IMR-90 (cell line): ENCODE measurements around the gene CLHC1. TPM values are rescaled to one million over a fixed set of nuclear protein-coding genes. Genes with fewer than 3 reads are reported as not detected.

Experiments used
- ATAC-seq: fragments of 200-7000 bp; cut with Tn5 transposase; 2 replicates; pipeline ENCODE4 v1.9.1; 2020; ENCODE audit warnings: low read depth, mild to moderate bottlenecking, moderate library complexity
- BruUV-seq: library from RNA; stranded (reverse); fragments of 400-500 nt; replicated peaks from 2 replicates; lab custom pipeline; 2021; lab: Mats Ljungman, UMichigan
- CTCF ChIA-PET: fragments of 300-600 bp; formaldehyde crosslinking; extraction: SDS; loops from one replicate; lab custom pipeline; 2021; ENCODE audit warnings: antibody characterized with exemption; lab: Yijun Ruan, JAX
- POLR2A ChIA-PET: fragments of 300-600 bp; sonication (Branson Sonifier 250); formaldehyde crosslinking; loops from one replicate; lab custom pipeline; 2022; ENCODE audit warnings: antibody characterized with exemption; ENCODE audit not compliant: unreplicated experiment; lab: Charles Lee
- DNase-seq: peaks from one replicate; pipeline ENCODE4 v3.0.0; 2013
- H2AFZ ChIP-seq: replicated peaks from 2 replicates; pipeline ENCODE3; 2013; ENCODE audit warnings: low read length, mild to moderate bottlenecking; ENCODE audit not compliant: poor library complexity
- H2AK5ac ChIP-seq: 2 replicates; pipeline ENCODE4 v1.6.1; 2013; ENCODE audit warnings: low read depth, low read length, inconsistent platforms
- H2AK9ac ChIP-seq: replicated peaks from 2 replicates; pipeline ENCODE3; 2013; ENCODE audit warnings: mild to moderate bottlenecking, low read depth, low read length, moderate library complexity; ENCODE audit not compliant: poor library complexity
- H2BK120ac ChIP-seq: 2 replicates; pipeline ENCODE4 v1.6.1; 2013; ENCODE audit warnings: low read depth, low read length, inconsistent platforms
- H2BK15ac ChIP-seq: 3 replicates; pipeline ENCODE4 v1.6.1; 2013; ENCODE audit warnings: low read depth, low read length, inconsistent platforms
- H2BK20ac ChIP-seq: 2 replicates; pipeline ENCODE4 v1.6.1; 2013; ENCODE audit warnings: low read depth, mild to moderate bottlenecking, inconsistent platforms, low read length, moderate library complexity
- H2BK5ac ChIP-seq: 2 replicates; pipeline ENCODE4 v1.6.1; 2013; ENCODE audit warnings: mild to moderate bottlenecking, low read depth, low read length, inconsistent platforms; ENCODE audit not compliant: poor library complexity, severe bottlenecking
- H3K14ac ChIP-seq: replicated peaks from 2 replicates; pipeline ENCODE4 v1.6.1; 2013; ENCODE audit warnings: low read depth, low read length, inconsistent platforms
- H3K18ac ChIP-seq: 2 replicates; pipeline ENCODE4 v1.6.1; 2013; ENCODE audit warnings: low read depth, low read length, control low read depth
- H3K23ac ChIP-seq: 2 replicates; pipeline ENCODE4 v1.6.1; 2013; ENCODE audit warnings: low read depth, low read length, inconsistent platforms
- H3K27ac ChIP-seq: 2 replicates; pipeline ENCODE4 v1.5.1; 2013; ENCODE audit warnings: mild to moderate bottlenecking, control low read depth, low read length; ENCODE audit not compliant: insufficient read depth
- H3K27me3 ChIP-seq: 2 replicates; pipeline ENCODE4 v1.6.1; 2013; ENCODE audit warnings: low read length; ENCODE audit not compliant: control insufficient read depth, insufficient read depth
- H3K36me3 ChIP-seq: 2 replicates; pipeline ENCODE4 v1.6.1; 2013; ENCODE audit warnings: low read length, mixed read lengths; ENCODE audit not compliant: control insufficient read depth, insufficient read depth
- H3K4ac ChIP-seq: 2 replicates; pipeline ENCODE4 v1.6.1; 2013; ENCODE audit warnings: low read depth, low read length, inconsistent platforms
- H3K4me1 ChIP-seq: 2 replicates; pipeline ENCODE4 v1.6.1; 2013; ENCODE audit warnings: low read length, mixed read lengths; ENCODE audit not compliant: control insufficient read depth, insufficient read depth
- H3K4me2 ChIP-seq: 2 replicates; pipeline ENCODE4 v1.6.1; 2013; ENCODE audit warnings: low read depth, mild to moderate bottlenecking, control low read depth, low read length, moderate library complexity
- H3K4me3 ChIP-seq: 2 replicates; pipeline ENCODE4 v1.5.1; 2013; ENCODE audit warnings: low read depth, mild to moderate bottlenecking, control low read depth, low read length, moderate library complexity; ENCODE audit not compliant: insufficient read depth
- H3K56ac ChIP-seq: 2 replicates; pipeline ENCODE4 v1.6.1; 2013; ENCODE audit warnings: low read length, inconsistent platforms; ENCODE audit not compliant: insufficient read depth; ENCODE audit errors: extremely low read depth
- H3K79me1 ChIP-seq, 2 experiments: 2 replicates each; pipeline ENCODE4 v1.6.1; 2013; ENCODE audit warnings: low read length in 2 of 2, inconsistent platforms in 1 of 2, low read depth in 1 of 2
- H3K9ac ChIP-seq: 2 replicates; pipeline ENCODE4 v1.6.1; 2013; ENCODE audit warnings: low read depth, low read length, control low read depth
- H3K9me1 ChIP-seq: 2 replicates; pipeline ENCODE4 v1.6.1; 2013; ENCODE audit warnings: low read length, inconsistent platforms; ENCODE audit not compliant: insufficient read depth
- H3K9me3 ChIP-seq: 2 replicates; pipeline ENCODE4 v1.6.1; 2013; ENCODE audit warnings: low read length; ENCODE audit not compliant: control insufficient read depth, insufficient read depth
- H4K20me1 ChIP-seq: 2 replicates; pipeline ENCODE4 v1.6.1; 2013; ENCODE audit warnings: low read length, inconsistent platforms; ENCODE audit not compliant: insufficient read depth
- H4K5ac ChIP-seq: 2 replicates; pipeline ENCODE4 v1.6.1; 2013; ENCODE audit warnings: mild to moderate bottlenecking, low read depth, low read length, control low read depth
- H4K8ac ChIP-seq, 2 experiments: 2 replicates each; pipeline ENCODE4 v1.6.1; 2013; ENCODE audit warnings: low read depth in 2 of 2, low read length in 2 of 2, control low read depth in 1 of 2, inconsistent platforms in 1 of 2
- H4K91ac ChIP-seq: 2 replicates; pipeline ENCODE4 v1.6.1; 2013; ENCODE audit warnings: low read depth, low read length, inconsistent platforms; ENCODE audit not compliant: insufficient read depth
- BHLHE40 ChIP-seq: fragments of 150-350 bp; IDR thresholded peaks from 2 replicates; pipeline ENCODE4 v1.6.1; 2016; ENCODE audit warnings: mild to moderate bottlenecking, low read depth, low read length
- CEBPB ChIP-seq: IDR thresholded peaks from 2 replicates; pipeline ENCODE4 v1.6.1; 2012; ENCODE audit warnings: low read depth, low read length, improper control_type of control experiment
- CHD1 ChIP-seq: IDR thresholded peaks from 2 replicates; pipeline ENCODE4 v1.6.1; 2012; ENCODE audit warnings: low read depth, low read length, improper control_type of control experiment
- CTCF ChIP-seq: conservative IDR thresholded peaks from 2 replicates; pipeline ENCODE4 v1.5.1; 2012; ENCODE audit warnings: mild to moderate bottlenecking, low read depth, low read length, improper control_type of control experiment
- FOS ChIP-seq: fragments of 150-350 bp; IDR thresholded peaks from 2 replicates; pipeline ENCODE4 v1.6.1; 2016; ENCODE audit warnings: low read depth, low read length
- MXI1 ChIP-seq: IDR thresholded peaks from 2 replicates; pipeline ENCODE4 v1.6.1; 2012; ENCODE audit warnings: low read depth, mild to moderate bottlenecking, low read length, moderate library complexity, borderline replicate concordance
- POLR2A ChIP-seq: IDR thresholded peaks from 2 replicates; pipeline ENCODE4 v1.6.1; 2012; ENCODE audit warnings: mild to moderate bottlenecking, low read depth, low read length
- RAD21 ChIP-seq: IDR thresholded peaks from 2 replicates; pipeline ENCODE4 v1.6.1; 2012; ENCODE audit warnings: low read length, improper control_type of control experiment
- RCOR1 ChIP-seq: IDR thresholded peaks from 2 replicates; pipeline ENCODE4 v1.6.1; 2012; ENCODE audit warnings: mild to moderate bottlenecking, low read length, improper control_type of control experiment; ENCODE audit not compliant: insufficient replicate concordance
- RFX5 ChIP-seq: IDR thresholded peaks from 2 replicates; pipeline ENCODE4 v1.8.0; 2012; ENCODE audit warnings: low read depth, mild to moderate bottlenecking, low read length, moderate library complexity
- SMC3 ChIP-seq: fragments of 150-350 bp; IDR thresholded peaks from 2 replicates; pipeline ENCODE4 v1.6.1; 2016; ENCODE audit warnings: low read depth, mild to moderate bottlenecking, antibody characterized with exemption, low read length, moderate library complexity
- USF2 ChIP-seq: fragments of 150-350 bp; IDR thresholded peaks from 2 replicates; pipeline ENCODE4 v1.6.1; 2017; ENCODE audit warnings: mild to moderate bottlenecking, antibody characterized with exemption, low read length, low read depth
- WGBS, 2 experiments: methylation state at CpG; one replicate each; pipeline versions ENCODE4 v1.1.5 to v1.1.7; 2013; ENCODE audit warnings: missing lambda C conversion rate in 2 of 2; ENCODE audit not compliant: insufficient read length in 1 of 2; ENCODE audit errors: extremely low coverage in 2 of 2; 5-methylcytosine and 5-hydroxymethylcytosine counted together
- dilution Hi-C: fragments of 300-500 bp; cut with HindIII; formaldehyde crosslinking; loops from one replicate; pipeline ENCODE4 v1.14.3; 2018; ENCODE audit warnings: low sequenced_read_pairs; ENCODE audit not compliant: unreplicated experiment
- in situ Hi-C: fragments of 300-500 bp; cut with MboI; formaldehyde crosslinking; loops from 3 replicates; pipeline ENCODE4 v1.14.3; 2019; ENCODE audit warnings: low sequenced_read_pairs, inconsistent platforms, mixed read lengths
- intact Hi-C: fragments of 100-400 bp; cut with micrococcal nuclease; formaldehyde crosslinking; loops from 2 replicates; pipeline ENCODE4 v1.10.0; 2022
- polyA plus RNA-seq, 3 experiments: library from polyadenylated mRNA; depleted of rRNA; stranded (reverse); fragments of >200 nt; gene quantifications; 2 replicates each; pipeline ENCODE4 v1.2.3, GENCODE V29; 2012; ENCODE audit warnings: low replicate concordance in 1 of 3
- total RNA-seq: library from RNA; depleted of rRNA; stranded (reverse); fragments of >200 nt; gene quantifications from 2 replicates; pipeline ENCODE4 v1.2.3, GENCODE V29; 2012
- TF ChIP-seq, protein P1 (sequence below): fragments of 150-350 bp; IDR thresholded peaks from 2 replicates; pipeline ENCODE4 v1.6.1; 2016; ENCODE audit warnings: low read depth, mild to moderate bottlenecking, low read length, moderate library complexity, borderline replicate concordance

Gene CLHC1
- total and polyA plus RNA-seq, 2 of the 4 experiments (the other 2 are of a cell fraction) = 2.3 to 5.3 TPM

GRCh38 chr2:55156326-55156725 lies 75.8 kb downstream of the CLHC1 start:
- Histone ChIP-seq H3K36me3 (no peaks in the 10 kb centered on the region), H3K4me3 (no peak overlapping the region), H4K5ac (peak overlapping the region; percentile 83), H2BK15ac (peak overlapping the region; percentile 97; the same call in 2 of the 3 replicates), H3K9ac (peak overlapping the region; percentile 65; the same call in 1 of the 2 replicates), H3K4me1 (peaks cover 59% of the 10 kb centered on the region), H3K27me3 (no peaks in the 10 kb centered on the region), H3K4ac (peak overlapping the region; percentile 94), H2BK5ac (peak overlapping the region; percentile 90), H4K8ac (peak overlapping the region; percentile 66 to 85; a peak in 3 of 4 replicates), H3K9me3 (no peaks in the 10 kb centered on the region), H3K9me1 (peaks cover 52% of the 10 kb centered on the region), H4K20me1 (peaks cover 3% of the 10 kb centered on the region; the same call in 1 of the 2 replicates), H3K79me1 (peaks cover 16 to 47% of the 10 kb centered on the region in 2 experiments; a peak in 3 of 4 replicates), H3K14ac (peak overlapping the region; percentile 96), H4K91ac (peak overlapping the region; percentile 94), H3K56ac (peak overlapping the region; percentile 87), H3K23ac (peak overlapping the region; percentile 87), H2BK20ac (peak overlapping the region; percentile 88), H3K18ac (peak overlapping the region; percentile 91), H2BK120ac (peak overlapping the region; percentile 98), H3K27ac (peak overlapping the region; percentile 97), H2AK9ac (no peak overlapping the region), H2AFZ (no peak overlapping the region), H2AK5ac (peak overlapping the region; percentile 94), H3K4me2 (peak overlapping the region; percentile 69)
- BruUV-seq = no TSS peak
- ATAC-seq (peak; percentile 9), DNase-seq (peak; percentile 44)
- no CpG with 5 or more reads among the region's 2 CpGs for WGBS, 2 experiments
- in situ Hi-C loops (no loop called here), intact Hi-C loops (no loop called here), dilution Hi-C loops (loop anchor here (25.0 kb wide), 1 partner anchor 144 kb away; no protein-coding TSS in a partner anchor)
- POLR2A ChIA-PET = interaction anchor here (1.0 kb wide), 3 partner anchors 12 to 50 kb away, joined by 3 to 5 read pairs (median 3); no protein-coding TSS in a partner anchor
- TF ChIP-seq BHLHE40 (no peak), FOS (no peak), MXI1 (no peak), SMC3 (no peak), CHD1 (no peak), CEBPB (no peak), RAD21 (no peak), RFX5 (no peak), USF2 (no peak), POLR2A (no peak), RCOR1 (no peak), CTCF (no peak)
- TF ChIP-seq, protein P1, sequence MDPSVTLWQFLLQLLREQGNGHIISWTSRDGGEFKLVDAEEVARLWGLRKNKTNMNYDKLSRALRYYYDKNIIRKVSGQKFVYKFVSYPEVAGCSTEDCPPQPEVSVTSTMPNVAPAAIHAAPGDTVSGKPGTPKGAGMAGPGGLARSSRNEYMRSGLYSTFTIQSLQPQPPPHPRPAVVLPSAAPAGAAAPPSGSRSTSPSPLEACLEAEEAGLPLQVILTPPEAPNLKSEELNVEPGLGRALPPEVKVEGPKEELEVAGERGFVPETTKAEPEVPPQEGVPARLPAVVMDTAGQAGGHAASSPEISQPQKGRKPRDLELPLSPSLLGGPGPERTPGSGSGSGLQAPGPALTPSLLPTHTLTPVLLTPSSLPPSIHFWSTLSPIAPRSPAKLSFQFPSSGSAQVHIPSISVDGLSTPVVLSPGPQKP = no peak
- CTCF ChIA-PET = interaction anchor here (0.6 to 2.9 kb wide), 4 partner anchors 12 to 246 kb away, joined by 4 to 9 read pairs (median 6); no protein-coding TSS in a partner anchor
